Stomach (tissue), 4 donors: ENCODE measurements around the gene EYA2.

Experiments used
- POLR2A ChIP-seq, 4 donors: fragments of 450-650 bp; IDR thresholded peaks; one replicate each; pipeline ENCODE4 v1.6.1; 2016; ENCODE audit warnings: antibody characterized with exemption in 4 of 4, control low read depth in 2 of 4, mild to moderate bottlenecking in 1 of 4, moderate library complexity in 1 of 4
- TF ChIP-seq, protein P1 (sequence below), 7 experiments: fragments of 450-650 bp in 4 of 7; fragments of 200-600 bp in 3 of 7; sonication (generic) in 3 of 7; IDR thresholded peaks; one replicate each; pipeline ENCODE4 v1.5.1; 2016 to 2019; ENCODE audit warnings: antibody characterized with exemption in 7 of 7, control low read depth in 2 of 7, mild to moderate bottlenecking in 1 of 7

DNA sequence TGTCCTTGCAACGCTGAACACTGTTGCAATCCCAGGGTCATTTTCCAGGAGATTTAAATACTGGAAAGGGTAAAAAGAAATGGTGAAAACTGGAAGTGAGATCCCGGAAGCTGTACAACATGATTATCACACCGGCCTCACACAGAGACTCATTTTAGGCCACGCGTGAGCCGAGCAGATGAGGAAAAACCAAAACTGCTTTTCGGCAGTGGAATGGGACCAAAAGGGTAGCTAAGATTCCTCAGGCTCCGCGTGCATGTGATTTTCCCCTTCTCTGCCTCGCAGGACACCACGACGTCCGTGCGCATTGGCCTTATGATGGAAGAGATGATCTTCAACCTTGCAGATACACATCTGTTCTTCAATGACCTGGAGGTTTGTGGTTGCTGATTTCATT lies 248.1 kb downstream of the EYA2 start:
- TF ChIP-seq, protein P1, sequence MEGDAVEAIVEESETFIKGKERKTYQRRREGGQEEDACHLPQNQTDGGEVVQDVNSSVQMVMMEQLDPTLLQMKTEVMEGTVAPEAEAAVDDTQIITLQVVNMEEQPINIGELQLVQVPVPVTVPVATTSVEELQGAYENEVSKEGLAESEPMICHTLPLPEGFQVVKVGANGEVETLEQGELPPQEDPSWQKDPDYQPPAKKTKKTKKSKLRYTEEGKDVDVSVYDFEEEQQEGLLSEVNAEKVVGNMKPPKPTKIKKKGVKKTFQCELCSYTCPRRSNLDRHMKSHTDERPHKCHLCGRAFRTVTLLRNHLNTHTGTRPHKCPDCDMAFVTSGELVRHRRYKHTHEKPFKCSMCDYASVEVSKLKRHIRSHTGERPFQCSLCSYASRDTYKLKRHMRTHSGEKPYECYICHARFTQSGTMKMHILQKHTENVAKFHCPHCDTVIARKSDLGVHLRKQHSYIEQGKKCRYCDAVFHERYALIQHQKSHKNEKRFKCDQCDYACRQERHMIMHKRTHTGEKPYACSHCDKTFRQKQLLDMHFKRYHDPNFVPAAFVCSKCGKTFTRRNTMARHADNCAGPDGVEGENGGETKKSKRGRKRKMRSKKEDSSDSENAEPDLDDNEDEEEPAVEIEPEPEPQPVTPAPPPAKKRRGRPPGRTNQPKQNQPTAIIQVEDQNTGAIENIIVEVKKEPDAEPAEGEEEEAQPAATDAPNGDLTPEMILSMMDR (IDR thresholded peaks at IDR 0.05), result no peak
- no peak for TF ChIP-seq POLR2A (IDR thresholded peaks at IDR 0.05)
